Sigmoid colon (tissue), 7 donors: ENCODE data around the gene THBS3. TPM values are rescaled to one million over a fixed set of nuclear protein-coding genes. Genes with fewer than 3 reads are reported as not detected.

Experiments used
- DNase-seq: peaks from one replicate; pipeline ENCODE4 v3.0.0-alpha.2; 2019
- H3K27ac ChIP-seq, 4 donors: fragments of 200-600 bp; sonication (generic); one replicate each; pipeline ENCODE4 v1.5.1; 2016 to 2019; ENCODE audit warnings: mild to moderate bottlenecking in 1 of 4
- H3K27me3 ChIP-seq, 3 donors: fragments of 200-600 bp; sonication (generic); one replicate each; pipeline ENCODE4 v1.5.1; 2019; ENCODE audit warnings: mild to moderate bottlenecking in 1 of 3
- H3K36me3 ChIP-seq, 4 donors: fragments of 200-600 bp; sonication (generic); one replicate each; pipeline ENCODE4 v1.5.1; 2016 to 2019
- H3K4me1 ChIP-seq, 4 donors: fragments of 200-600 bp; sonication (generic); one replicate each; pipeline ENCODE4 v1.5.1; 2017 to 2019
- H3K4me3 ChIP-seq, 4 donors: fragments of 200-600 bp; sonication (generic); one replicate each; pipeline ENCODE4 v1.5.1; 2017 to 2019; ENCODE audit warnings: mild to moderate bottlenecking in 2 of 4, moderate library complexity in 1 of 4
- H3K9me3 ChIP-seq, 4 donors: fragments of 200-600 bp in 3 of 4; sonication (generic) in 3 of 4; one replicate each; pipeline versions ENCODE4 v1.5.1 to v1.6.1; 2013 to 2019
- CTCF ChIP-seq, 4 experiments: fragments of 450-650 bp in 3 of 4; fragments of 200-600 bp in 1 of 4; IDR thresholded peaks; one replicate each; pipeline ENCODE4 v1.5.1; 2016 to 2019; ENCODE audit warnings: antibody characterized with exemption in 4 of 4, mild to moderate bottlenecking in 3 of 4, moderate library complexity in 2 of 4
- EP300 ChIP-seq, 4 donors: sonication (generic); formaldehyde crosslinking; IDR thresholded peaks; one replicate each; pipeline ENCODE4 v1.6.1; 2017; ENCODE audit warnings: antibody characterized with exemption in 4 of 4
- POLR2A ChIP-seq, 2 donors: fragments of 450-650 bp; IDR thresholded peaks; one replicate each; pipeline ENCODE4 v1.6.1; 2016; ENCODE audit warnings: antibody characterized with exemption in 2 of 2, mild to moderate bottlenecking in 2 of 2, moderate library complexity in 2 of 2
- POLR2AphosphoS5 ChIP-seq, 4 donors: sonication (generic); formaldehyde crosslinking; IDR thresholded peaks; one replicate each; pipeline ENCODE4 v1.6.1; 2017; ENCODE audit warnings: antibody characterized with exemption in 4 of 4
- WGBS, 2 donors: extraction: QIAGEN DNeasy Blood & Tissue Kit; methylation state at CpG; one replicate each; pipeline ENCODE4 v1.1.7; 2013; 5-methylcytosine and 5-hydroxymethylcytosine counted together
- intact Hi-C: fragments of 100-400 bp; cut with DNase I; formaldehyde crosslinking; loops from one replicate; pipeline ENCODE4 v1.15.1; 2023
- polyA plus RNA-seq, 3 donors: library from polyadenylated mRNA; stranded (reverse); fragments of 200-250 nt; gene quantifications; one replicate each; pipeline ENCODE4 v1.2.3, GENCODE V29; 2013
- total RNA-seq, 4 donors: library from RNA; depleted of rRNA; stranded (reverse); fragments of >200 nt; gene quantifications; one replicate each; pipeline ENCODE4 v1.1.0, GENCODE V29; 2016
- donor health status: healthy with polysubstance abuse.
- donor health status: Bipolar disorder and iron deficiency.
- donor health status: healthy.

Gene THBS3
- total and polyA plus RNA-seq, 7 donors, result 3.5 to 43.5 (median 13.4) TPM

- DNase-seq, result no peak
- no peak overlapping the region for H3K4me3 ChIP-seq
- no peaks in the 10 kb centered on the region for H3K27me3 ChIP-seq
- peak overlapping the region in 2 of 4 donors; percentile 14 to 99 for H3K27ac ChIP-seq
- TF ChIP-seq CTCF (IDR thresholded peaks at IDR 0.05) (no peak), POLR2A (IDR thresholded peaks at IDR 0.05) (no peak), POLR2AphosphoS5 (IDR thresholded peaks at IDR 0.05) (no peak), EP300 (IDR thresholded peaks at IDR 0.05) (no peak)
- H3K9me3 ChIP-seq, result no peaks in the 10 kb centered on the region
- H3K4me1 ChIP-seq, result peaks cover 0 to 36% (median 30%) of the 10 kb centered on the region in 4 donors
- intact Hi-C loops, result no loop called here
- peaks cover 0 to 14% (median 0%) of the 10 kb centered on the region in 4 donors for H3K36me3 ChIP-seq
- WGBS, 2 donors, result 87 to 90% methylated on average over 4 of the region's 4 CpGs
These were observed 2.8 kb upstream of the THBS3 start for GRCh38 chr1:155210314-155211104.

GRCh38 chr1:155209312-155209721 lies 1.6 kb upstream of the THBS3 start:
- no peaks in the 10 kb centered on the region for H3K9me3 ChIP-seq
- no peak for TF ChIP-seq EP300 (IDR thresholded peaks at IDR 0.05)
- TF ChIP-seq CTCF (IDR thresholded peaks at IDR 0.05), result no peak
- no peak for TF ChIP-seq POLR2A (IDR thresholded peaks at IDR 0.05)
- TF ChIP-seq POLR2AphosphoS5 (IDR thresholded peaks at IDR 0.05), result no peak
- no peak for DNase-seq
- H3K36me3 ChIP-seq, result peaks cover 0 to 12% (median 0%) of the 10 kb centered on the region in 4 donors
- peaks cover 0 to 36% (median 30%) of the 10 kb centered on the region in 4 donors for H3K4me1 ChIP-seq
- WGBS, 2 donors, result 3% methylated on average over 13 of the region's 13 CpGs
- H3K27me3 ChIP-seq, result no peaks in the 10 kb centered on the region
- intact Hi-C loops, result loop anchor here (2.0 to 5.0 kb wide), 2 partner anchors 17 to 33 kb away; a partner anchor contains a TSS
- peak overlapping the region; percentile 93 to 100 (median 98) for H3K27ac ChIP-seq
- H3K4me3 ChIP-seq, result peak overlapping the region; percentile 49 to 86 (median 75)

GRCh38 chr1:155208541-155209311 lies 1.0 kb upstream of the THBS3 start, which contains the start of gene MTX1:
MTX1 (plus strand) TSS chr1:155208695; CDS start chr1:155208805, 110 bp downstream.
- WGBS, 2 donors, result 0 to 1% methylated on average over 64 of the region's 64 CpGs
- DNase-seq, result peak; percentile 96
- peak in 1 of 4 donors; percentile 51 for TF ChIP-seq EP300 (IDR thresholded peaks at IDR 0.05)
- TF ChIP-seq POLR2AphosphoS5 (IDR thresholded peaks at IDR 0.05), result peak in 3 of 4 donors; percentile 65 to 86 (median 86)
- TF ChIP-seq CTCF (IDR thresholded peaks at IDR 0.05), result no peak
- TF ChIP-seq POLR2A (IDR thresholded peaks at IDR 0.05), result peak in 1 of 2 donors; percentile 54
- intact Hi-C loops, result loop anchor here (1.0 to 5.0 kb wide), 4 partner anchors 14 to 116 kb away; a partner anchor contains a TSS
- Histone ChIP-seq H3K27me3 (no peaks in the 10 kb centered on the region), H3K4me3 (peak within 1 kb of the TSS; percentile 49 to 86 (median 75)), H3K9me3 (no peaks in the 10 kb centered on the region), H3K36me3 (peaks cover 0 to 12% (median 0%) of the 10 kb centered on the region in 4 donors), H3K4me1 (peaks cover 0 to 36% (median 30%) of the 10 kb centered on the region in 4 donors), H3K27ac (peak within 1 kb of the TSS; percentile 93 to 100 (median 98))

GRCh38 chr1:155206891-155207805 lies 549 bp downstream of the THBS3 start:
- TF ChIP-seq POLR2AphosphoS5 (IDR thresholded peaks at IDR 0.05), result peak in 2 of 4 donors; percentile 40 to 42
- TF ChIP-seq POLR2A (IDR thresholded peaks at IDR 0.05), result no peak
- TF ChIP-seq CTCF (IDR thresholded peaks at IDR 0.05), result peak; percentile 79 to 89 (median 88)
- TF ChIP-seq EP300 (IDR thresholded peaks at IDR 0.05), result no peak
- no peaks in the 10 kb centered on the region for H3K27me3 ChIP-seq
- H3K4me1 ChIP-seq, result peaks cover 0 to 36% (median 30%) of the 10 kb centered on the region in 4 donors
- DNase-seq, result peak; percentile 93
- H3K27ac ChIP-seq, result peak overlapping the region; percentile 93 to 100 (median 98)
- H3K9me3 ChIP-seq, result no peaks in the 10 kb centered on the region
- peaks cover 0 to 13% (median 1%) of the 10 kb centered on the region in 4 donors for H3K36me3 ChIP-seq
- 30 to 32% methylated on average over 13 of the region's 13 CpGs for WGBS, 2 donors
- H3K4me3 ChIP-seq, result peak overlapping the region; percentile 49 to 86 (median 75)
- intact Hi-C loops, result loop anchor here (5.0 kb wide), 1 partner anchor 35 kb away; a partner anchor contains a TSS
